Measurements from ENCODE around the gene UNC5C.

GRCh38 chr4:95162867-95163266, 385.9 kb downstream of the UNC5C start:
- TF ChIP-seq CTCF (IDR thresholded peaks at IDR 0.05) (no peak), SIN3A (IDR thresholded peaks at IDR 0.05; ENCODE audit: borderline replicate concordance, insufficient read depth, low read depth, low read length) (no peak), POLR2AphosphoS5 (IDR thresholded peaks at IDR 0.05; ENCODE audit: low read depth, low read length) (no peak), REST (IDR thresholded peaks at IDR 0.05; ENCODE audit: insufficient read depth in 1 of 2, low read depth in 2 of 2, low read length in 1 of 2) (no peak), TCF7L2 (IDR thresholded peaks at IDR 0.05; ENCODE audit: low read depth, low read length) (no peak)

All from Panc1 (cell line).